ENCODE results near the gene CAMP.

Gene CAMP

GRCh38 chr3:48271763-48272498 is 48.6 kb downstream of the CAMP start:
- H3K4me1 ChIP-seq: no peaks in the 10 kb centered on the region
- no peaks in the 10 kb centered on the region for H3K79me2 ChIP-seq

GRCh38 chr3:48273594-48274211 is 50.4 kb downstream of the CAMP start:
- no peak overlapping the region for H3K4me3 ChIP-seq (ENCODE audit: low read depth, low read length)
- H3K4me2 ChIP-seq (ENCODE audit: low read length): no peak overlapping the region
- peak; percentile 76 for TF ChIP-seq CTCF (IDR thresholded peaks at IDR 0.05)
- no peaks in the 10 kb centered on the region for H3K9me3 ChIP-seq (ENCODE audit: control insufficient read depth, low read length)
- H3K36me3 ChIP-seq (ENCODE audit: control insufficient read depth, insufficient read depth, low read length): no peaks in the 10 kb centered on the region
- no peak overlapping the region for H2AFZ ChIP-seq
- no peaks in the 10 kb centered on the region for H3K27me3 ChIP-seq (ENCODE audit: control insufficient read depth, insufficient read depth, low read length)
- H3K9ac ChIP-seq: no peak overlapping the region
- no peak overlapping the region for H3K27ac ChIP-seq
- no peaks in the 10 kb centered on the region for H3K79me2 ChIP-seq
- H3K4me1 ChIP-seq: no peaks in the 10 kb centered on the region

More at GRCh38 chr3:48271763-48272498, 48.6 kb downstream of the CAMP start:
- Histone ChIP-seq H3K4me3 (ENCODE audit: low read depth, low read length) (no peak overlapping the region), H3K9ac (no peak overlapping the region), H3K27ac (no peak overlapping the region), H3K36me3 (ENCODE audit: control insufficient read depth, insufficient read depth, low read length) (no peaks in the 10 kb centered on the region), H3K9me3 (ENCODE audit: control insufficient read depth, low read length) (no peaks in the 10 kb centered on the region), H3K27me3 (ENCODE audit: control insufficient read depth, insufficient read depth, low read length) (no peaks in the 10 kb centered on the region), H2AFZ (no peak overlapping the region), H3K4me2 (ENCODE audit: low read length) (no peak overlapping the region)
- no peak for TF ChIP-seq CTCF (IDR thresholded peaks at IDR 0.05)

GRCh38 chr3:48274452-48274851 is 51.2 kb downstream of the CAMP start:
- Histone ChIP-seq H3K4me1 (no peaks in the 10 kb centered on the region), H3K79me2 (no peaks in the 10 kb centered on the region), H3K4me2 (ENCODE audit: low read length) (no peak overlapping the region), H3K4me3 (ENCODE audit: low read depth, low read length) (no peak overlapping the region), H3K27ac (no peak overlapping the region), H3K9me3 (ENCODE audit: control insufficient read depth, low read length) (no peaks in the 10 kb centered on the region), H2AFZ (no peak overlapping the region), H3K9ac (no peak overlapping the region), H3K27me3 (ENCODE audit: control insufficient read depth, insufficient read depth, low read length) (no peaks in the 10 kb centered on the region), H3K36me3 (ENCODE audit: control insufficient read depth, insufficient read depth, low read length) (no peaks in the 10 kb centered on the region)
- no peak for TF ChIP-seq CTCF (IDR thresholded peaks at IDR 0.05)

Measured in parathyroid adenoma (tissue), 2 donors.